Body of pancreas (tissue), 4 donors: ENCODE results near the gene MASP1.

Experiments used
- POLR2A ChIP-seq, 3 donors: fragments of 450-650 bp; IDR thresholded peaks; one replicate each; pipeline ENCODE4 v1.6.1; 2016; ENCODE audit warnings: antibody characterized with exemption in 3 of 3, mild to moderate bottlenecking in 2 of 3
- TF ChIP-seq, protein P1 (sequence below), 7 experiments: fragments of 450-650 bp in 4 of 7; fragments of 200-600 bp in 3 of 7; sonication (generic) in 3 of 7; IDR thresholded peaks; one replicate each; pipeline ENCODE4 v1.5.1; 2016 to 2019; ENCODE audit warnings: antibody characterized with exemption in 7 of 7

DNA sequence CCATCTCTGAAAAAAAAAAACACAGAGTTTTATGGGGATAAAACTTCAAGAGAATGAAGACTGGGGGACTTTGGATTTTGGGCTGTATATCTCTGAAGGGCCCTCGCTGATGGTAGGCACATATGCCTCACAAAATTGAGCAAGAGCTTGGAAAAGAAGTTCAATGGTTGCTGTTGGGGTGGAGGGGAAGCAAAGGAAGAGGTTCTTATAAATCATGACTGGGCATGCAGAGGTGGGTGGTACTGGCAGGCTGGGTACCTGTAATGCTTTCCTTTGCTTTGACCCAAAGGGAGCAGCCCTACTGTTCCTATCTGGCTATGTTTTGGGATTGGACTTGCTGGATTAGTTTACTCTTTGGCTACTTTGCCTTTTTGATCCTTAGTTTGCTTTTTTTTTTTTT lies 100.3 kb downstream of the MASP1 start:
- TF ChIP-seq, protein P1, sequence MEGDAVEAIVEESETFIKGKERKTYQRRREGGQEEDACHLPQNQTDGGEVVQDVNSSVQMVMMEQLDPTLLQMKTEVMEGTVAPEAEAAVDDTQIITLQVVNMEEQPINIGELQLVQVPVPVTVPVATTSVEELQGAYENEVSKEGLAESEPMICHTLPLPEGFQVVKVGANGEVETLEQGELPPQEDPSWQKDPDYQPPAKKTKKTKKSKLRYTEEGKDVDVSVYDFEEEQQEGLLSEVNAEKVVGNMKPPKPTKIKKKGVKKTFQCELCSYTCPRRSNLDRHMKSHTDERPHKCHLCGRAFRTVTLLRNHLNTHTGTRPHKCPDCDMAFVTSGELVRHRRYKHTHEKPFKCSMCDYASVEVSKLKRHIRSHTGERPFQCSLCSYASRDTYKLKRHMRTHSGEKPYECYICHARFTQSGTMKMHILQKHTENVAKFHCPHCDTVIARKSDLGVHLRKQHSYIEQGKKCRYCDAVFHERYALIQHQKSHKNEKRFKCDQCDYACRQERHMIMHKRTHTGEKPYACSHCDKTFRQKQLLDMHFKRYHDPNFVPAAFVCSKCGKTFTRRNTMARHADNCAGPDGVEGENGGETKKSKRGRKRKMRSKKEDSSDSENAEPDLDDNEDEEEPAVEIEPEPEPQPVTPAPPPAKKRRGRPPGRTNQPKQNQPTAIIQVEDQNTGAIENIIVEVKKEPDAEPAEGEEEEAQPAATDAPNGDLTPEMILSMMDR (IDR thresholded peaks at IDR 0.05): no peak
- no peak for TF ChIP-seq POLR2A (IDR thresholded peaks at IDR 0.05)
